HG03060 (cell line): ENCODE results near the gene SLC25A43.
"Not testable (repeated sequence)": the region's sequence is repeated elsewhere in the genome, so short reads cannot be mapped to it uniquely, and the experiment has no call there.

ENCODE experiments used
- ATAC-seq: cut with Tn5 transposase; IDR thresholded peaks from one replicate; pipeline ENCODE4 v1.9.1; 2021; ENCODE audit warnings: low read depth, moderate number of reproducible peaks; ENCODE audit not compliant: unreplicated experiment

The SLC25A43 gene

DNA sequence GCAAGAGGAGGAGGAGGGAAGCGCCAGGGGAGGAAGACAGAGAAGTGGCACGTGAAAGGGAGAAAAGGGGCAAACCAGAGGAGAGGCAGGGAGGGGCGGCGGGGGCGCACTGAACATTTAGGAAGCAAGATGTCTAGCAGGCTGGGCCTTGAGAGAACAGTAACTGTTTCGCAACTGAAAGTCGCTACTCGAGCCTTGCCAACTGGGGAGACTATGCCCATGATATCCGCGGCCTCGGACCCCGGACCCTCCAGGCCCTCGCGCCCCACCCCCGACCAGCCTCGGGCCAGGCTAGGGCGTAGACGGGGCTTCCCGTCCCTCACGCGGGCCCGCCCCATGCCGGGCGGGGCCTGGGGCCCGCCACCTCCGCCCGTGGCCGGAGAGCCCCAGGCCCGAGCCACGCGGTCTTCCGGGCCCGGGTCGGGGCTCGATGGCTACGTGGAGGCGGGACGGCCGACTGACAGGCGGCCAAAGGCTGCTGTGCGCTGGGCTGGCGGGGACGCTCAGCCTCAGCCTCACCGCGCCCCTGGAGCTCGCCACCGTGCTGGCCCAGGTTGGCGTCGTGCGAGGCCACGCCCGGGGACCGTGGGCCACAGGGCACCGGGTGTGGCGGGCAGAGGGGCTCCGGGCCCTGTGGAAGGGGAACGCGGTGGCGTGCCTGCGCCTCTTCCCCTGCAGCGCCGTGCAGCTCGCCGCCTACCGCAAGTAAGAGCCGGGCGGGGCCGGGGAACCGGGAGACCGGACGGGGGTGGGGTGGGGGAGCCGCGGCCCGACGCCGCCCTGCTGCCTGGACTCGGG is at the start of gene SLC25A43:
TSS of gene SLC25A43 (plus strand) at position 363 of the 798 bp plus-strand sequence. CDS start at position 431, 68 bp downstream.
- ATAC-seq: peak; percentile 65

DNA sequence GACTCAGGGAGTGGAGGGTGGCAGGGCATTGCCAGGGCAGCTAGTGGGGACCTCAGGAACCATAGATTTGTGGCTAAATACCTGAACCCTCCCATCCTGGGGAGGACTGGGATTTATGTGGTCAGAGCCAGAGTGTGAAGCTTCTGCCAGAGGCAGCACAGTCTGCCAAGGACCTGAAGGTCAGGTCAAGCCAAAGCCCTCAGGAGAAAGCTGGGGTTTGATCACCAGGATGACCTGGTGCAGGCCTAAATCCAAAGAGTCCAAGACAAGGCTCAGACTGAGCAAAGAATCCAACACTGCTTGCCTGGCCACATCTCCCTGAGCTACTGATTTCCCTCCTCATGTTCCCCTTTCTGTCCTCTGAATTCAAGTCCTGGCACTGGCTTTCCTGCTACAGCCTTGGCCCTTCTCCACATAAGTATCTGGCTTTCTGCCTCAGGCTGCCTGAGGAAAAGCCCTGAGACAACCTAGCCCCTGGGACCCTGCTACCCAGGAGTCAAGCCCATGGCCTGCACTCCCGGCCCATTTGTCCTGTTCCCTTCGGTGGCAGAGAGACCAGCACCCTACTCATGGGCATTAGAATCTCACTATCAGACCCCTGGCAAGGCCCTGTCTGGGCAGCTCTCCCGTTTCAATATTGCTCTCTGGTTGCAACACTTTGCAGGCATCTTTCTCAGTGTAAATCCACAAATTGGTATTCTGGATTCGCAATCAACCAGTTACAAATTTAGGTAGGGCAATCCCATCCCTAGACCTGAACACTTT is 39.3 kb upstream of the SLC25A43 start:
- no peak for ATAC-seq

DNA sequence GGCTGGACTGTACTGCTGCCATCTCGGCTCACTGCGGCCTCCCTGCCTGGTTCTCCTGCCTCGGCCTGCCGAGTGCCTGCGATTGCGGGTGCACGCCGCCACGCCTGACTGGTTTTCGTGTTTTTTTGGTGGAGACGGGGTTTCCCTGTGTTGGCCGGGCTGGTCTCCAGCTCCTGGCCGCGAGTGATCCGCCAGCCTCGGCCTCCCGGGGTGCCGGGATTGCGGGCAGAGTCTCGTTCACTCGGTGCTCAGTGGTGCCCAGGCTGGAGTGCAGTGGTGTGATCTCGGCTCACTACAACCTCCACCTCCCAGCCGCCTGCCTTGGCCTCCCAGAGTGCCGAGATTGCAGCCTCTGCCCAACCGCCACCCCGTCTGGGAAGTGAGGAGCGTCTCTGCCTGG is 37.7 kb upstream of the SLC25A43 start:
- ATAC-seq: not testable (repeated sequence)

DNA sequence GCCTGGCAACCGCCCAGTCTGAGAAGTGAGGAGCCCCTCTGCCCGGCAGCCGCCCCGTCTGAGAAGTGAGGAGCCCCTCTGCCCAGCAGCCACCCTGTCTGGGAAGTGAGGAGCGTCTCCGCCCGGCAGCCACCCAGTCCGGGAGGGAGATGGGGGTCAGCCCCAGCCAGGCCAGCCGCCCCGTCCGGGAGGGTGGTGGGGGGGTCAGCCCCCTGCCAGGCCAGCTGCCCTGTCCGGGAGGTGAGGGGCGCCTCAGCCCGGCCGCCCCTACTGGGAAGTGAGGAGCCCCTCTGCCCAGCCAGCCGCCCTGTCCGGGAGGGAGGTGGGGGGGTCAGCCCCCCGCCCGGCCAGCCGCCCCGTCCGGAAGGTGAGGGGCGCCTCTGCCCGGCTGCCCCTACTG is 37.1 kb upstream of the SLC25A43 start:
- not testable (repeated sequence) for ATAC-seq

DNA sequence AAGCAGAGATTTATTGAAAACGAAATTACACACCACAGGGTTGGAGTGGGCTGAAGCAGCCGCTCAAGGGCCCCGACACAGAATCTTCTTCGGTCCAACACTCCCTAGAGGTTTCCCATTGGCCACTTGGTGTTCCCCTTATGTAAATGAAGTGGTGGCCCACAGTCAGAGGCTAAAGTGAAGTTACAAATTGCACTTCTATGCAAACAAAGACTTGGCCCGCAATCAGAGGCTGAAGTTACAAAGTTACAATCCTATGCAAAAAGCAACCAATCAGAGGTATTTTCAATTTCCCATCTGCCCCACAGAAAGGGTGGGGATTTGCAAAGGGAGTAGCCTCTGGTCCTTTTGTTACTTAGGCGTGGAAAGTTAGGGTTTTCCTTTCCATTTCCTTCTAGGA is 35.7 kb upstream of the SLC25A43 start:
- ATAC-seq: no peak

DNA sequence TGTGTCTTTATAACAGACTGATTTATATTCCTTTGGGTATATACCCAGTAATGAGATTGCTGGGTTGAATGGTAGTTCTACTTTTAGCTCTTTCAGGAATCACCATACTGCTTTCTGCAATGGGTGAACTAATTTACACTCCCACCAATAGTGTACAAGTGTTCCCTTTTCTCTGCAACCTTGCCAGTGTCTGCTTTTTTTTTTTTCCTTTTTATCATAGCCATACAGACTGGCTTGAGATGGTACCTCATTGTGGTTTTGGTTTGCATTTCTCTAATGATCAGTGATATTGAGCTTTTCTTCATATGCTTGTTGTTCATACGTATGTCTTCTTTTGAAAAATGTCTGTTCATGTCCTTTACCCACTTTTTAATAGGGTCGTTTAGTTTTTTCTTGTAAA is 27.3 kb upstream of the SLC25A43 start:
- ATAC-seq: not testable (repeated sequence)

DNA sequence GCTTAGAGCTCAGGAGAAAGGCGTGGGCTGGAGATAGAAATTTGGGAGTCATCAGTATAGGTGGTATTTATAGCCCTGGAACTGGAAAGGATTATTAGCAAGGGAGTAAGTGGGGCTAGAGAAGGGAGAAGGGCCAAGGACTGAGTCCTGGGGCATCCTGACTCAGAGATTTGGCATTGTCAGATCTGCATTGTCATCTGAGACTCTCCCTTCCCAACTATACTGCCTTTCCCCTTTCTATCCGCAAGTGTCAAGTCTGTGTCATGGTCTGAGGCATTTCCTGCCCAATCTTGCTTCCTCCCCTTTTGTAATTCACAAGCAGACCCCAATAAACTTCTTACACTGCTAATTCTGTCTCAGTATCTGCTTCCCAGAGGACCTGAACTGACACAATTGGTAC is 24.4 kb upstream of the SLC25A43 start:
- ATAC-seq: no peak

DNA sequence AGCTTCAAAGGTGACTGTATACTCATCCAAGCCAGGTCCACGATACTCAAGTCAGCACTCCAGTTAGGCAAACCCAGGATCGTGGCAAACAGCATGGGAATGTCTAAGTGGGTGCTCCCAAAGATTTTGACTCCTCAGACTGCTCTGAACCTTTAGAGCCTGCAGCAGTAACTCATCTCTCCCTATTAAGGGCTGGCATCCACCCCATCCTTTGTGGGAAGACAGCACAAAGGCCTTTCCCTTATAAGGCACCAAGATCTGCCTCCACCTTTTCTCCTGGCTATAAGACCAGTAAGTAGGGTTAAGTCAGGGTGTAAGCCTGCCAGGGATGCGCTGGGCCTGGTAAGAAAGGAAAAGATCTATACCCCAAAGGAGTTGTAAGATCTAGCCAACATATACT is 23.6 kb upstream of the SLC25A43 start:
- ATAC-seq: no peak

DNA sequence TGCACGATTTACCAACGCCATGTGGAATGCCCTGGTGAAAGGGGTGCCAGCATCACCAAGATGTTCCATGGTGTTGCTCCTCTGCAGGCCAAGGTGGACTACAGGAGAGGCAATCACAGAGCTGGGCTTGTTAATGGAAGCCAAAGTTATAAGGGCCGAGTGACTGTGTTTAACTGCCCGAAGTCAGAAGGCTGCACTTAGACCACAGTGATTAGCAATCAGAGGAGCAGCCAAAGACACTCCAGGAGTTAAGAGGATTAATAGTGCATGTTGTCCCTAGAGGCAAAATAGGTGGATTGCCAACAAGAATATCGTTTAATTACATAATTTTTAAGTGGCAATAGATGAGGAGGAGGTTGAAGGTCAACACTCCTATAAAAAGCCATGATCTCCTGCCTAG is 22.8 kb upstream of the SLC25A43 start:
- ATAC-seq: no peak

DNA sequence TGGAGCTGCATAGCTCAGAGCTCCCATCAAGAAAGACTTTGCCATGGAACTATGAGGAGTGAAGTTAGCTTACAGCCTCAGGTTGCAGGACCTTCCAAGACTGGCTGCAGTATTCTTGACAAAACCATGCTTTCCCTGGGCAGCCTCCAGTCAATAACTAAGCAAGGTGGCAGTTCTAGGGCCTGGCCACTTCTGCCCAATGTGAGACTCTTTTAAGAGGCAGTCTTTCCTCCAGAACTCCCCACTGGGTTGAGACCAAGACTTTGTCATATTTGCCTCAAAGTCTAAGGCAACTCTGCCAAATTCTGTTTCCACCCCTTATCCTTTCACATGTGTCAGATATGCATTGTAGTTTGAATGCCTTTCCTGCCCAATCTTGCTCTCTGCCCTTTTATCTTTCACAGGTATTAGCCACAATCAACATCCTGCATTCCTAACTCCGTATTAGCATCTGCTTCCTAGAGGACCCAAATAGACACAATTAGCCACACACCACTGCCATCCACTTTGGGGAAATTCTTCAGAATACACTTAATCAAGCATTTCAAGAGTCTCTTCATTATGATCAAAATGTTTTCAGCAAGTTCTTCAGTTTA is 17.7 kb upstream of the SLC25A43 start:
- ATAC-seq: no peak

DNA sequence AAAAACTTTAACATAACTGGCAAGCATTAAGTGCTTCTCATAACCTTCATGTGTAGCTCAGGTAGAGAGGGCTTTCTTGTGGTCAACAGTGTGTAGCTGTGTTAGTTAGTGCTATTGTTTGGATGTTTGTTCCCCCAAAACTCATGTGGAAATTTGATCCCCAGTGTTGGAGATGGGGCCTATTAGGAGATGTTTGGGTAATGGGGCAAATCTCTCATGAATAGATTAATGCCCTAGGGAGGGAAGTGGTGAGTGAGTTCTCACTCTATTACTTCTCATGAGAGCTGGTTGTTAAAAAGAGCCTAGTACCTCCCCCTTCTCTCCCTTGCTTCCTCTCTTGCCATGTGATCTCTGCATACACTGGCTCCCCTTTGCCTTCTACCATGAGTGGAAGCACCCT is 16.5 kb upstream of the SLC25A43 start:
- ATAC-seq: no peak

DNA sequence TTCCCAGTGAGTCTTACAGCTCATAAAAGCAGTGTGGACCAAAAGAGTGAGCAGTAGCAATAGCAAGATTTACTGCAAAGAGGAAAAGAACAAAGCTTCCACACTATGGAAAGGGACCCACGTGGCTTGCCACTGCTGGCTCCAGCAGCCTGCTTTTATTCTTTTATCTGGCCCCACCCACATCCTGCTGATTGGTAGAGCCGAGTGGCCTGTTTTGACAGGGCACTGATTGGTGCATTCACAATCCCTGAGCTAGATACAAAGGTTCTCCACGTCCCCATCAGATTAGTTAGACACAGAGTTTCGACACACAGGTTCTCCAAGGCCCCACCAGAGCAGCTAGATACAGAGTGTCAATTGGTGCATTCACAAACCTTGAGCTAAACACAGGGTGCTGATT is 12.5 kb upstream of the SLC25A43 start:
- ATAC-seq: not testable (repeated sequence)

DNA sequence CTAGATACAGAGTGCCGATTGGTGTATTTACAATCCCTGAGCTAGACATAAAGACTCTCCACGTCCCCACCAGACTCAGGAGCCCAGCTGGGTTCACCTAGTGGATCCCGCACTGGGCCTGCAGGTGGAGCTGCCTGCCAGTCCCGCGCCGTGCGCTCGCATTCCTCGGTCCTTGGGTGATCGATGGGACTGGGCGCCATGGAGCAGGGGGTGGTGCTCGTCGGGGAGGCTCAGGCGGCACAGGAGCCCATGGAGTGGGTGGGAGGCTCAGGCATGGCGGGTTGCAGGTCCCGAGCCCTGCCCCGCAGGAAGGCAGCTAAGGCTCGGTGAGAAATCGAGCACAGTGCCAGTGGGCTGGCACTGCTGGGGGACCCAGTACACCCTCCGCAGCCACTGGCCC is 11.7 kb upstream of the SLC25A43 start:
- not testable (repeated sequence) for ATAC-seq

DNA sequence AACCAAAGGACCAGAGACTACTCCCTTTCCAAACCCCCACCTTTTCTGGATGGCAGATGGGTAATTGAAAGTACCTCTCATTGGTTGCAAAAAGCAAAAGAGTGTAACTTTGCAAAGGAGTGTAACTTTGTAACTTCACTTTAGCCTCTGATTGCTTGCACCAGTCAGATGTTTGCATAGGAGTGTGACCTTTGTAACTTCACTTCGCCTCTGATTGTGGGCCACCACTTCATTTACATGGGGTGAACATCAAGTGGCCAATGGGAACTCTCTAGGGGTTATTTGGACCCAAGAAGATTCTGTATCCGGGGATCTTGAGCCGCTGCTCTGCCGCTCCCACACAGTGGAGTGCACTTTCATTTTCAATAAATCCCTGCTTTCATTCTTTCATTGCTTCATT is 9.9 kb upstream of the SLC25A43 start:
- ATAC-seq: no peak

DNA sequence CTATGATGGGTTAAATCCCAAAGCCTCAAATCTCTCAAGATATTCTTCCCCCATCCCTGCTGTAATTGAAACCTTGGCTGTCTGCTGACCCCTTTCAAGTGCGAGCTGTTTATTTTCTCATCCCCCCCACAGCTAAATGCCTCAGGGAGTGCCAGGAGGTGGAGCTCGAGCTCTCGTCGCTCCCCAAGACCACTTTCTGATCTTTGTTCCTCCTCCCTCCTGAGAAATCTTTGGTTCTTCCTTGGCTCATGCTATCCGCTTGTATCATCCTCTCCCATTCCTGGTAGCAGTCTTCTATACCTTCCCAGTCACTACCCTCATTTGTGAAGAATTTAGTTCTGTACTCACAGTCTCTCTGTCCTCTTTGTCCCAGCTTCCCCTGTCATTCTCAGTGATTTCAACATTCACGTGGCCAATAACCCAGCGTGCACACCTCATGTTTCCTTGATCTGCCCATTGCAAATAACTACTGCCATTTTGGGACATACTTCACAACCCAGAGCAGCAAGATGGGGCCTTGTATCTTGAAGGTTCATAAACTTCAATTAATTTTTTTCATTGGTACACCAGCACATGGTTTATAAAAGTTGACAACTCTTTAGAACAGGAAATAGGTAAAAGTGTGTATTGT is 9.2 kb upstream of the SLC25A43 start:
- no peak for ATAC-seq

DNA sequence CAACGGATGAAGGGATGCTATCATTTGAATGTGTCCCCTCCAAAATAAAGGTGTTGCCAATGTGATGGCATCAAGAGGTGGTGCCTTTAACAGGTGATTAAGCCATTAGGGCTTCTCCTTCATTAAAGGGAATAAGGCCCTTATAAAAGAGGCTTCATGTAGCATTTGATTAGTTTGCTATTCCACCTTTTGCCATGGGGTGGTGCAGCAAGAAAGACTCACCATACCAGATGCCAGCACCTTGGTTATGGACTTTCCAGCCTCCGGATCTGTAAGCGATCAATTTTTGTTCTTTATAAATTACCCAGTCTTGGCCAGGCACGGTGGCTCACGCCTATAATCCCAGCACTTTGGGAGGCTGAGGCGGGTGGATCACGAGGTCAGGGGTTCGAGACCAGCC is 7.9 kb upstream of the SLC25A43 start:
- ATAC-seq: no peak

DNA sequence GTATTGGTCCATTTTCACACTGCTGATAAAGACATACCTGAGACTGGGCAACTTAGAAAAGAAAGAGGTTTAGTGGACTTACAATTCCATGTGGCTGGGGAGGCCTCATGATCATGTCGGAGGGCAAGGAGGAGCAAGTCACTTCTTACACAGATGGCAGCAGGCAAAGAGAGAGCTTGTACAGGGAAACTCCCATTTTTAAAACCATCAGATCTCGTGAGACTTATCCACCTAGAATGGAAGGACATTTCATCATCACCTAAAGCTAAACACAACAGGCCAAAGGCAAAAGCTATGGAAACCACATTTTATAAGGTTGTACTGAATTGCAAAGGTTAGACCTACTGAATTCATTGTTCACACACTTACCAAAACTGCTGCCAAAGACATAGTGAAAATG is 6.0 kb upstream of the SLC25A43 start:
- no peak for ATAC-seq

DNA sequence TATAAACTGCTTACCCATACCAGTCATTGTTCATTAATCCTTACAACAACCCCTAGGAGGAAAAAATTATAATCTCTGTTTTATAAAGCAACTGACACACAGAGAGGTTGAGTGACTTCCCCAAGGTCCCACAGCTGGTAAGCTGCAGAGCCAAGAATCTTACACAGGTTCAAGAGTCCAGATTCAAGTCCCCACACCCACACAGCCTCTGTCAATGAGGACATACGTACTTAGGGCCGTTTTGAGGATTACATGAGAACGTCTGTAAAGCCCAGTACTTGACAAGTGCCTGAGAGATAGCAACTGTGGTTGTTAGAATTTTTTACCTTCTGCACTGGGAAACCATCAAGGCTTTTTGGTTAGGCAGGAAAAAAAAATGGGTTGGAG is 556 bp upstream of the SLC25A43 start:
- ATAC-seq: peak; percentile 10

DNA sequence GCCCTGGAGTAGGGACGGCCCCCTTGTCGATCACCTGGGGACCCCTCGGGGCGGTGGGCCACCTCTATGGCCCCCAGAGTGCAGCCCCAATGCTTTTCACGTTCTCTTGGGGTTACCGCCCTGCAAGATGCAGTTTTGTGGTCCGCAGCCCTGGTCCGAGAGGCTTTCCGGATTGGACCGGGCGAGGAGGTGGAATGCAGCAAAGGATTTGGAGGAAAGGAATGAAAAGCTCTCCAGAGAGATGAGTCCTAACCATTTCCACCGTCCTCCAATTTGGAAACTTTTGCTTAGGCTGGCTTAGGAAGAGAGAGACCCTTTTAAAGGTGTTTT is 601 bp downstream of the SLC25A43 start:
- ATAC-seq: no peak

DNA sequence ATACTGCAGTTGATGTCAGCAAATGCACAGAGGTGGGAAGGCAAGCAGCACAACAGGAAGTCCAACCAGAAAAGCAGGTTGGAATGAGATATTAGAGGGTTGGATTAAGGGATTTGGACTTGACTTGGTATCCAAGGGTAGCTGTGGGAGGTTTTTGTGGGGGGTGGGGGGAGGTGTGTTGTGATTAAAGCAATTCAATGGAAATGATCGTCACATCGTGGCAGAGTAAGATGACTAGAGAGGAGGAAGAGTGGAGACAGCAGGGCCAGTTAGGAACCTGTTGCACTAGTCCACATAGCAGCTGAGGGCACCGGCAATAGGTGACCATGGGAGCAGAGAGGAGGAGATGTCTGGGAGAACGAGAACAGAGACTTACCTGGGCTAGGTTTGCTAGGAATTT is 2.4 kb downstream of the SLC25A43 start:
- no peak for ATAC-seq

DNA sequence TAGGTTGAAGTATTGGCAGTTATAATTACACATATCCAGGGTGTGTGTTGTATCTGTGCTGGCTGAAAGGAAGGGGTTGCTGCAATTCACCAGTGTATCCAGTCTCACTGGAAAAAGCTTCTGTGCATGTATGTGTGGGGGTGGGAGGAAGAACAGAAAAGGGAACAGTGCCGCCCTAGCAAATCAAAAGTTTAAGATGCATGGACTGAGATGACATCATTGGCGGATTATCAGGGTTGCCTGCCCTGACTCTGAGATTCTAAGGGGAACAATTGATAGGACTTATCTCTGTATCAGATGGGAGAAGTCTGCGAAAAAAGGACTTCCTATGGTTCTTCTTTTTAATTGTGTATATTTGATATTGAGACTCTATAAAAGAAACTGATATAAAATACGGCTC is 3.5 kb downstream of the SLC25A43 start:
- no peak for ATAC-seq
